Esophagus muscularis mucosa (tissue), 4 donors: Measurements from ENCODE around the gene MAML1.

Experiments used
- EP300 ChIP-seq: sonication (generic); formaldehyde crosslinking; IDR thresholded peaks from one replicate; pipeline ENCODE4 v1.6.1; 2017; ENCODE audit warnings: antibody characterized with exemption
- POLR2AphosphoS5 ChIP-seq, 2 donors: sonication (generic); formaldehyde crosslinking; IDR thresholded peaks; one replicate each; pipeline ENCODE4 v1.6.1; 2017; ENCODE audit warnings: antibody characterized with exemption in 2 of 2
- TF ChIP-seq, protein P1 (sequence below), 3 experiments: fragments of 200-600 bp in 2 of 3; fragments of 450-650 bp in 1 of 3; sonication (generic) in 2 of 3; IDR thresholded peaks; one replicate each; pipeline ENCODE4 v1.5.1; 2017 to 2019; ENCODE audit warnings: antibody characterized with exemption in 3 of 3, mild to moderate bottlenecking in 2 of 3, moderate library complexity in 1 of 3

DNA sequence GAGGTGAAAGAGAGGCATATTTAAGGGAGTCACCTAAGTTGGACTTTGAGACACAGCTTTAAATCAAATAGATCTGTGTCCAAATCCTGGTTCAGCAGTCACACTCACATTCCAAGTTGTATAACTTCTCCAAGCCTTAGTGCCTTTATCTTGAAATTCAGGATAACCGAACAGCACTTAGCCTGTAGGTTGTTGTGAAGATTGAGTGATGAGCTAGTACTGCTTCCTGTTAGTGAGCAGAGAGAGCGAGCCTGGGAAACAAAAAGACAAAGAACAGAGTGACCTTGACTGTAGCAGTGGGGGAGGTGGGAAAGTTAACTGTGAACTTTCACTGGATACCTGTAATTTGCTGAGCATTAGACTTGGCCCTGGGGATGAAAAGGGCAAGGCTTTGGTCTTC is 22.4 kb downstream of the MAML1 start:
- no peak for TF ChIP-seq POLR2AphosphoS5 (IDR thresholded peaks at IDR 0.05)
- TF ChIP-seq, protein P1, sequence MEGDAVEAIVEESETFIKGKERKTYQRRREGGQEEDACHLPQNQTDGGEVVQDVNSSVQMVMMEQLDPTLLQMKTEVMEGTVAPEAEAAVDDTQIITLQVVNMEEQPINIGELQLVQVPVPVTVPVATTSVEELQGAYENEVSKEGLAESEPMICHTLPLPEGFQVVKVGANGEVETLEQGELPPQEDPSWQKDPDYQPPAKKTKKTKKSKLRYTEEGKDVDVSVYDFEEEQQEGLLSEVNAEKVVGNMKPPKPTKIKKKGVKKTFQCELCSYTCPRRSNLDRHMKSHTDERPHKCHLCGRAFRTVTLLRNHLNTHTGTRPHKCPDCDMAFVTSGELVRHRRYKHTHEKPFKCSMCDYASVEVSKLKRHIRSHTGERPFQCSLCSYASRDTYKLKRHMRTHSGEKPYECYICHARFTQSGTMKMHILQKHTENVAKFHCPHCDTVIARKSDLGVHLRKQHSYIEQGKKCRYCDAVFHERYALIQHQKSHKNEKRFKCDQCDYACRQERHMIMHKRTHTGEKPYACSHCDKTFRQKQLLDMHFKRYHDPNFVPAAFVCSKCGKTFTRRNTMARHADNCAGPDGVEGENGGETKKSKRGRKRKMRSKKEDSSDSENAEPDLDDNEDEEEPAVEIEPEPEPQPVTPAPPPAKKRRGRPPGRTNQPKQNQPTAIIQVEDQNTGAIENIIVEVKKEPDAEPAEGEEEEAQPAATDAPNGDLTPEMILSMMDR (IDR thresholded peaks at IDR 0.05): no peak
- TF ChIP-seq EP300: no peak
